K562 (cell line): ENCODE measurements around the gene INPP1. TPM values are rescaled to one million over a fixed set of nuclear protein-coding genes. Genes with fewer than 3 reads are reported as not detected.
A peak's percentile ranks its signal among the peaks of the same experiment; 100 is the strongest.

Source experiments
- CREB1 ChIP-seq, 2 experiments: sonication (generic) in 1 of 2; formaldehyde crosslinking in 1 of 2; IDR thresholded peaks; 2 replicates each; pipeline versions ENCODE4 v1.6.1 to v1.8.0; 2012 to 2022; ENCODE audit warnings: inconsistent platforms in 1 of 2, mild to moderate bottlenecking in 1 of 2, missing genetic modification reagents in 1 of 2, moderate library complexity in 1 of 2
- EHMT2 ChIP-seq: fragments of 450-650 bp; IDR thresholded peaks from 2 replicates; pipeline ENCODE4 v1.6.1; 2018; ENCODE audit warnings: antibody characterized with exemption
- KAT8 ChIP-seq: fragments of 450-650 bp; IDR thresholded peaks from 2 replicates; pipeline ENCODE4 v1.6.1; 2016; ENCODE audit warnings: low read depth, mild to moderate bottlenecking
- RCOR1 ChIP-seq, 2 experiments: IDR thresholded peaks; 2 replicates each; pipeline ENCODE4 v1.6.1; 2012; ENCODE audit warnings: low read depth in 2 of 2, low read length in 2 of 2, borderline replicate concordance in 1 of 2, improper control_type of control experiment in 1 of 2
- SIN3B ChIP-seq: fragments of 450-650 bp; IDR thresholded peaks from 2 replicates; pipeline ENCODE4 v1.6.1; 2017; ENCODE audit warnings: low read depth, mild to moderate bottlenecking, moderate library complexity
- SMAD2 ChIP-seq: fragments of 150-350 bp; IDR thresholded peaks from 2 replicates; pipeline ENCODE4 v1.6.1; 2014; ENCODE audit warnings: low read depth, mild to moderate bottlenecking, low read length
- SMARCA4 ChIP-seq: fragments of 450-650 bp; IDR thresholded peaks from 2 replicates; pipeline ENCODE4 v1.6.1; 2016
- ZBTB17 ChIP-seq: fragments of 450-650 bp; formaldehyde crosslinking; IDR thresholded peaks from 2 replicates; pipeline ENCODE4 v1.4.0; 2020; ENCODE audit warnings: mild to moderate bottlenecking
- ZFP1 ChIP-seq: fragments of 450-650 bp; formaldehyde crosslinking; IDR thresholded peaks from 2 replicates; pipeline ENCODE4 v1.4.0; 2020; ENCODE audit warnings: mild to moderate bottlenecking, mixed read lengths
- ZNF143 ChIP-seq: sonication (generic); formaldehyde crosslinking; IDR thresholded peaks from 2 replicates; pipeline ENCODE4 v1.9.0; 2022; ENCODE audit warnings: mild to moderate bottlenecking, missing genetic modification reagents
- ZNF175 ChIP-seq: fragments of 200-800 bp; sonication (Bioruptor generic); IDR thresholded peaks from 2 replicates; pipeline ENCODE4 v1.6.1; 2016; ENCODE audit warnings: low read depth, mild to moderate bottlenecking, missing genetic modification characterization, missing compliant biosample characterization
- polyA plus RNA-seq, 8 experiments: library from polyadenylated mRNA; depleted of rRNA in 4 of 8; stranded (reverse) in 5 of 8; unstranded in 3 of 8; fragments of >200 nt; fragmentation: Nextera tagmentation in 2 of 8; fragmentation: Illumina TruSeq in 1 of 8; extraction: Ambion mirVana in 2 of 8; extraction: Trizol in 1 of 8; gene quantifications; 2 replicates each; pipeline versions ENCODE4 v1.2.1 to v1.2.3, GENCODE V29; 2011 to 2014; ENCODE audit warnings: inconsistent platforms in 1 of 8, missing spikeins in 1 of 8
- total RNA-seq, 7 experiments: library from RNA; depleted of rRNA in 6 of 7; stranded (reverse); fragments of >200 nt in 6 of 7; fragmentation: Illumina TruSeq in 2 of 7; extraction: Trizol in 2 of 7; gene quantifications; 2 replicates each; pipeline versions ENCODE4 v1.2.1 to v1.2.3, GENCODE V29; 2011 to 2021; ENCODE audit warnings: low replicate concordance in 1 of 7
- TF ChIP-seq, protein P1 (sequence below): IDR thresholded peaks from 3 replicates; pipeline ENCODE4 v1.6.1; 2011; ENCODE audit warnings: borderline replicate concordance, mild to moderate bottlenecking; ENCODE audit not compliant: insufficient read length, insufficient read depth
- TF ChIP-seq, protein P2 (sequence below): sonication (generic); formaldehyde crosslinking; IDR thresholded peaks from 2 replicates; pipeline ENCODE4 v1.8.1; 2023; ENCODE audit warnings: mild to moderate bottlenecking, missing genetic modification reagents
- TF ChIP-seq, protein P3 (sequence below): IDR thresholded peaks from 3 replicates; pipeline ENCODE4 v1.6.1; 2011; ENCODE audit warnings: borderline replicate concordance, mild to moderate bottlenecking, moderate library complexity; ENCODE audit not compliant: insufficient read length; ENCODE audit errors: extremely low read depth
- TF ChIP-seq, protein P4 (sequence below): fragments of 450-650 bp; IDR thresholded peaks from 2 replicates; pipeline ENCODE4 v1.6.1; 2014; ENCODE audit warnings: low read depth, mild to moderate bottlenecking, moderate library complexity, borderline replicate concordance
- TF ChIP-seq, protein P5 (sequence below): fragments of 450-650 bp; IDR thresholded peaks from one replicate; pipeline ENCODE4 v1.6.1; 2018; ENCODE audit warnings: mild to moderate bottlenecking, moderate library complexity; ENCODE audit not compliant: partially characterized antibody

Gene INPP1
- total and polyA plus RNA-seq, 9 of the 15 experiments (the other 6 are each of a cell fraction or from before 2014, with no cell fraction given): 3.7 to 11.8 (median 6.5) TPM

DNA sequence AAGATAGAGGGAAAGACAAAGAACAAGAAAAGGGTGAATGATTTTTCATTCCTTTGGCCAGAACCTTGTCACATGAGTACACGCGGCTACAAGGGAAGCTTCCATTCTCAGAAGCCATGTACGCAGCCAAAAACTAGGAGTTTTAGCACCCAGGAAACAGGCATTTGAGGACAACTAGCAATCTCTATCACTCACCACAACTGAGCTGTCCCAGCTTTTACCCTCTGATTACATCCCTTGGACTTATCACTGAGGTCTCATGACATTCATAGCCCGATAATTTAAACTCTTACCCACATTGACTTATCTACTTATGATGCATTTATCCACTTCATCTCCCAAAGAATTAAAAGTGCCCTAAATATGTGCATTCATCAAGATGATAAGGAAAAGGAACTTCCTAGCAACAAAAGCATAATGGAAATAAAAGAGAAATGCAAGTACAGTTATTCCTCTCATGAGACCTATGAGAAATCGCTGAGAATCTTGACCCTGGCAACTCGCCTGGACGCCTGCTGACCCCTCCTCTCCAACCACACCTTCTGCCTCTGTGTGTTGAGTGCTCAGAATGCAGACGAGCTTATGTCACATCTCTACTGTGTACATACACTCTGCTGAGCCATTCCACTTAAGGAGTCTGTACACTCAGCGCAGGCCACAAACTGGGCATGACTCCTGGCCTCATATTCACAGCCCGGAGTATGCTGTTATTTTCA, 36.0 kb downstream of the INPP1 start (continued):
- TF ChIP-seq, protein P1, sequence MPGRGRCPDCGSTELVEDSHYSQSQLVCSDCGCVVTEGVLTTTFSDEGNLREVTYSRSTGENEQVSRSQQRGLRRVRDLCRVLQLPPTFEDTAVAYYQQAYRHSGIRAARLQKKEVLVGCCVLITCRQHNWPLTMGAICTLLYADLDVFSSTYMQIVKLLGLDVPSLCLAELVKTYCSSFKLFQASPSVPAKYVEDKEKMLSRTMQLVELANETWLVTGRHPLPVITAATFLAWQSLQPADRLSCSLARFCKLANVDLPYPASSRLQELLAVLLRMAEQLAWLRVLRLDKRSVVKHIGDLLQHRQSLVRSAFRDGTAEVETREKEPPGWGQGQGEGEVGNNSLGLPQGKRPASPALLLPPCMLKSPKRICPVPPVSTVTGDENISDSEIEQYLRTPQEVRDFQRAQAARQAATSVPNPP: no peak
- TF ChIP-seq, protein P2, sequence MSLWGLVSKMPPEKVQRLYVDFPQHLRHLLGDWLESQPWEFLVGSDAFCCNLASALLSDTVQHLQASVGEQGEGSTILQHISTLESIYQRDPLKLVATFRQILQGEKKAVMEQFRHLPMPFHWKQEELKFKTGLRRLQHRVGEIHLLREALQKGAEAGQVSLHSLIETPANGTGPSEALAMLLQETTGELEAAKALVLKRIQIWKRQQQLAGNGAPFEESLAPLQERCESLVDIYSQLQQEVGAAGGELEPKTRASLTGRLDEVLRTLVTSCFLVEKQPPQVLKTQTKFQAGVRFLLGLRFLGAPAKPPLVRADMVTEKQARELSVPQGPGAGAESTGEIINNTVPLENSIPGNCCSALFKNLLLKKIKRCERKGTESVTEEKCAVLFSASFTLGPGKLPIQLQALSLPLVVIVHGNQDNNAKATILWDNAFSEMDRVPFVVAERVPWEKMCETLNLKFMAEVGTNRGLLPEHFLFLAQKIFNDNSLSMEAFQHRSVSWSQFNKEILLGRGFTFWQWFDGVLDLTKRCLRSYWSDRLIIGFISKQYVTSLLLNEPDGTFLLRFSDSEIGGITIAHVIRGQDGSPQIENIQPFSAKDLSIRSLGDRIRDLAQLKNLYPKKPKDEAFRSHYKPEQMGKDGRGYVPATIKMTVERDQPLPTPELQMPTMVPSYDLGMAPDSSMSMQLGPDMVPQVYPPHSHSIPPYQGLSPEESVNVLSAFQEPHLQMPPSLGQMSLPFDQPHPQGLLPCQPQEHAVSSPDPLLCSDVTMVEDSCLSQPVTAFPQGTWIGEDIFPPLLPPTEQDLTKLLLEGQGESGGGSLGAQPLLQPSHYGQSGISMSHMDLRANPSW (CRISPR knock-in tag): no peak
- TF ChIP-seq SIN3B (no peak), RCOR1 (IDR thresholded peaks at IDR 0.05; ENCODE audit: borderline replicate concordance in 1 of 2, low read depth in 2 of 2, low read length in 2 of 2) (peak in 1 of 2 experiments; percentile 77; a peak in 1 of 4 replicates), CREB1 (IDR thresholded peaks at IDR 0.05) (no peak), CREB1 (CRISPR knock-in tag; IDR thresholded peaks at IDR 0.05) (no peak), EHMT2 (peak; percentile 73), ZNF143 (CRISPR knock-in tag) (no peak), ZBTB17 (CRISPR knock-in tag) (no peak), ZFP1 (no peak), SMARCA4 (peak; percentile 71), KAT8 (no peak), SMAD2 (no peak), ZNF175 (CRISPR knock-in tag) (no peak)
- TF ChIP-seq, protein P3, sequence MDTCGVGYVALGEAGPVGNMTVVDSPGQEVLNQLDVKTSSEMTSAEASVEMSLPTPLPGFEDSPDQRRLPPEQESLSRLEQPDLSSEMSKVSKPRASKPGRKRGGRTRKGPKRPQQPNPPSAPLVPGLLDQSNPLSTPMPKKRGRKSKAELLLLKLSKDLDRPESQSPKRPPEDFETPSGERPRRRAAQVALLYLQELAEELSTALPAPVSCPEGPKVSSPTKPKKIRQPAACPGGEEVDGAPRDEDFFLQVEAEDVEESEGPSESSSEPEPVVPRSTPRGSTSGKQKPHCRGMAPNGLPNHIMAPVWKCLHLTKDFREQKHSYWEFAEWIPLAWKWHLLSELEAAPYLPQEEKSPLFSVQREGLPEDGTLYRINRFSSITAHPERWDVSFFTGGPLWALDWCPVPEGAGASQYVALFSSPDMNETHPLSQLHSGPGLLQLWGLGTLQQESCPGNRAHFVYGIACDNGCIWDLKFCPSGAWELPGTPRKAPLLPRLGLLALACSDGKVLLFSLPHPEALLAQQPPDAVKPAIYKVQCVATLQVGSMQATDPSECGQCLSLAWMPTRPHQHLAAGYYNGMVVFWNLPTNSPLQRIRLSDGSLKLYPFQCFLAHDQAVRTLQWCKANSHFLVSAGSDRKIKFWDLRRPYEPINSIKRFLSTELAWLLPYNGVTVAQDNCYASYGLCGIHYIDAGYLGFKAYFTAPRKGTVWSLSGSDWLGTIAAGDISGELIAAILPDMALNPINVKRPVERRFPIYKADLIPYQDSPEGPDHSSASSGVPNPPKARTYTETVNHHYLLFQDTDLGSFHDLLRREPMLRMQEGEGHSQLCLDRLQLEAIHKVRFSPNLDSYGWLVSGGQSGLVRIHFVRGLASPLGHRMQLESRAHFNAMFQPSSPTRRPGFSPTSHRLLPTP: no peak
- TF ChIP-seq, protein P4, sequence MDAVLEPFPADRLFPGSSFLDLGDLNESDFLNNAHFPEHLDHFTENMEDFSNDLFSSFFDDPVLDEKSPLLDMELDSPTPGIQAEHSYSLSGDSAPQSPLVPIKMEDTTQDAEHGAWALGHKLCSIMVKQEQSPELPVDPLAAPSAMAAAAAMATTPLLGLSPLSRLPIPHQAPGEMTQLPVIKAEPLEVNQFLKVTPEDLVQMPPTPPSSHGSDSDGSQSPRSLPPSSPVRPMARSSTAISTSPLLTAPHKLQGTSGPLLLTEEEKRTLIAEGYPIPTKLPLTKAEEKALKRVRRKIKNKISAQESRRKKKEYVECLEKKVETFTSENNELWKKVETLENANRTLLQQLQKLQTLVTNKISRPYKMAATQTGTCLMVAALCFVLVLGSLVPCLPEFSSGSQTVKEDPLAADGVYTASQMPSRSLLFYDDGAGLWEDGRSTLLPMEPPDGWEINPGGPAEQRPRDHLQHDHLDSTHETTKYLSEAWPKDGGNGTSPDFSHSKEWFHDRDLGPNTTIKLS: no peak
- TF ChIP-seq, protein P5, sequence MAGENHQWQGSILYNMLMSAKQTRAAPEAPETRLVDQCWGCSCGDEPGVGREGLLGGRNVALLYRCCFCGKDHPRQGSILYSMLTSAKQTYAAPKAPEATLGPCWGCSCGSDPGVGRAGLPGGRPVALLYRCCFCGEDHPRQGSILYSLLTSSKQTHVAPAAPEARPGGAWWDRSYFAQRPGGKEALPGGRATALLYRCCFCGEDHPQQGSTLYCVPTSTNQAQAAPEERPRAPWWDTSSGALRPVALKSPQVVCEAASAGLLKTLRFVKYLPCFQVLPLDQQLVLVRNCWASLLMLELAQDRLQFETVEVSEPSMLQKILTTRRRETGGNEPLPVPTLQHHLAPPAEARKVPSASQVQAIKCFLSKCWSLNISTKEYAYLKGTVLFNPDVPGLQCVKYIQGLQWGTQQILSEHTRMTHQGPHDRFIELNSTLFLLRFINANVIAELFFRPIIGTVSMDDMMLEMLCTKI: no peak
